GM12875 (cell line): ENCODE measurements around the gene PIWIL1.

Experiments
- H3K4me3 ChIP-seq: one replicate; pipeline ENCODE4 v1.5.1; 2011; ENCODE audit warnings: low read depth, low read length, control low read depth
- TF ChIP-seq, protein P1 (sequence below): IDR thresholded peaks from 2 replicates; pipeline ENCODE4 v1.5.1; 2011; ENCODE audit warnings: low read depth, mild to moderate bottlenecking, control low read depth, inconsistent platforms, low read length, moderate library complexity, borderline replicate concordance; ENCODE audit not compliant: insufficient read depth

The PIWIL1 gene

DNA sequence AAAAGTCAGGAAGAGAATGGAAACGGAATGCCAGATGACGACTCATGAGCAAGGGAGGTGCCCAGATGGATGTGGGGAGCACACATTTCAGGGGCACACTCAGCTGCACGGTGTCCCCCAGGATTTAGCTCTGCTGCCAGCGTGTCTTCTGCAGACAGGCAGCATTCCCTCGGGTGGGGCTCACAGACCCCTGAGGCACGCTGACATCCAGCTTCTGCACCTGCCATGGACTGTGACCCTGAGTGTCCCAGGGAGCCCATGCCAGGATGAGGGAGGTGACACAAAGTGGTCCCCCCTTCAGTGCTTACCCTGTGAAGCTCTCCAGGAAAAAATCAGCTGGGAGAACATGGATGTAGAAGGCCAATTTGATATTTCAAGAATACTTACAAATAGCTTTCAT is 84.2 kb downstream of the PIWIL1 start:
- TF ChIP-seq, protein P1, sequence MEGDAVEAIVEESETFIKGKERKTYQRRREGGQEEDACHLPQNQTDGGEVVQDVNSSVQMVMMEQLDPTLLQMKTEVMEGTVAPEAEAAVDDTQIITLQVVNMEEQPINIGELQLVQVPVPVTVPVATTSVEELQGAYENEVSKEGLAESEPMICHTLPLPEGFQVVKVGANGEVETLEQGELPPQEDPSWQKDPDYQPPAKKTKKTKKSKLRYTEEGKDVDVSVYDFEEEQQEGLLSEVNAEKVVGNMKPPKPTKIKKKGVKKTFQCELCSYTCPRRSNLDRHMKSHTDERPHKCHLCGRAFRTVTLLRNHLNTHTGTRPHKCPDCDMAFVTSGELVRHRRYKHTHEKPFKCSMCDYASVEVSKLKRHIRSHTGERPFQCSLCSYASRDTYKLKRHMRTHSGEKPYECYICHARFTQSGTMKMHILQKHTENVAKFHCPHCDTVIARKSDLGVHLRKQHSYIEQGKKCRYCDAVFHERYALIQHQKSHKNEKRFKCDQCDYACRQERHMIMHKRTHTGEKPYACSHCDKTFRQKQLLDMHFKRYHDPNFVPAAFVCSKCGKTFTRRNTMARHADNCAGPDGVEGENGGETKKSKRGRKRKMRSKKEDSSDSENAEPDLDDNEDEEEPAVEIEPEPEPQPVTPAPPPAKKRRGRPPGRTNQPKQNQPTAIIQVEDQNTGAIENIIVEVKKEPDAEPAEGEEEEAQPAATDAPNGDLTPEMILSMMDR = no peak
- H3K4me3 ChIP-seq = no peak overlapping the region
